LNCaP clone FGC (cell line): Measurements from ENCODE around the gene HHATL.
A peak's percentile ranks its signal among the peaks of the same experiment; 100 is the strongest.

Experiments
- DNase-seq: peaks from one replicate; pipeline ENCODE4 v3.0.0-alpha.2; 2011; ENCODE audit warnings: low read depth
- H3K4me3 ChIP-seq: 2 replicates; pipeline ENCODE4 v1.5.1; 2011; ENCODE audit warnings: mild to moderate bottlenecking, low read depth, low read length, control low read depth
- CTCF ChIP-seq: IDR thresholded peaks from 2 replicates; pipeline ENCODE4 v1.5.1; 2012; ENCODE audit warnings: mild to moderate bottlenecking; ENCODE audit not compliant: control insufficient read depth, insufficient read depth; ENCODE audit errors: extremely low read depth

The HHATL gene

GRCh38 chr3:42746455-42747450 lies 44.2 kb upstream of the HHATL start:
- no peak for TF ChIP-seq CTCF
- H3K4me3 ChIP-seq: no peak overlapping the region
- DNase-seq: peak; percentile 80

GRCh38 chr3:42745776-42746454 lies 43.3 kb upstream of the HHATL start:
- no peak overlapping the region for H3K4me3 ChIP-seq
- no peak for DNase-seq
- TF ChIP-seq CTCF: no peak

GRCh38 chr3:42745291-42745745 lies 42.7 kb upstream of the HHATL start:
- no peak overlapping the region for H3K4me3 ChIP-seq
- peak; percentile 14 for DNase-seq
- no peak for TF ChIP-seq CTCF

GRCh38 chr3:42743204-42743995 lies 40.8 kb upstream of the HHATL start:
- no peak for DNase-seq

GRCh38 chr3:42742688-42743087 lies 40.1 kb upstream of the HHATL start:
- TF ChIP-seq CTCF: no peak
- no peak for DNase-seq
- no peak overlapping the region for H3K4me3 ChIP-seq

More at GRCh38 chr3:42743204-42743995, 40.8 kb upstream of the HHATL start:
- no peak overlapping the region for H3K4me3 ChIP-seq
- TF ChIP-seq CTCF: no peak

GRCh38 chr3:42742259-42742658 lies 39.7 kb upstream of the HHATL start:
- no peak for DNase-seq
- no peak for TF ChIP-seq CTCF

More at GRCh38 chr3:42742259-42742658, 39.7 kb upstream of the HHATL start:
- no peak overlapping the region for H3K4me3 ChIP-seq
